Measurements from ENCODE around the gene BCL2L2. TPM values are rescaled to one million over a fixed set of nuclear protein-coding genes. Genes with fewer than 3 reads are reported as not detected.

BCL2L2 gene
- total and polyA plus RNA-seq, 10 of the 15 experiments (the other 5 are each of a cell fraction or from before 2014, with no cell fraction given) = 1.4 to 14.7 (median 7.1) TPM

- ChIA-PET POLR2A (no interaction called here), CTCF (interaction anchor here (1.3 kb wide), 1 partner anchor 139 kb away, joined by 5 read pairs; no protein-coding TSS in a partner anchor), RAD21 (ENCODE audit: unreplicated experiment) (no interaction called here), SMC1A (ENCODE audit: uncharacterized antibody, unreplicated experiment) (no interaction called here)
- Histone ChIP-seq H3K36me3 (ENCODE audit: control insufficient read depth in 2 of 2, insufficient read depth in 2 of 2, low read length in 1 of 2) (no peaks in the 10 kb centered on the region), H3K9ac (ENCODE audit: control insufficient read depth, insufficient read depth, low read length) (no peak overlapping the region), H2AFZ (ENCODE audit: control insufficient read depth, low read depth, low read length) (no peak overlapping the region), H3K27ac (ENCODE audit: control insufficient read depth, insufficient read depth) (no peak overlapping the region), H3K4me1 (ENCODE audit: control insufficient read depth, insufficient read depth, low read length) (no peaks in the 10 kb centered on the region), H3K27me3 (replicated peaks in 1 of 2; ENCODE audit: control insufficient read depth in 2 of 2, insufficient read depth in 2 of 2, low read length in 1 of 2) (no peaks in the 10 kb centered on the region), H3K9me3 (replicated peaks; ENCODE audit: control insufficient read depth, insufficient read depth, low read length) (no peaks in the 10 kb centered on the region; the same call in 2 of the 3 replicates), H3K4me2 (ENCODE audit: control insufficient read depth, insufficient read depth) (no peak overlapping the region), H4K20me1 (ENCODE audit: control insufficient read depth, insufficient read depth) (no peaks in the 10 kb centered on the region), H3K4me3 (no peak overlapping the region), H3K79me2 (ENCODE audit: control insufficient read depth, insufficient read depth, low read length) (no peaks in the 10 kb centered on the region)
- no TSS peak for BruUV-seq (replicated peaks)
- DNase-seq (ENCODE audit: low read depth, low spot score) = no peak
- intact Hi-C loops (cut with micrococcal nuclease; ENCODE audit: unreplicated experiment) (no loop called here), in situ Hi-C loops (cut with MboI) (no loop called here)
- ATAC-seq = no peak
- TF ChIP-seq BCLAF1 (IDR thresholded peaks at IDR 0.05) (no peak), KLF5 (IDR thresholded peaks at IDR 0.05; ENCODE audit: partially characterized antibody) (no peak), ESRRA (IDR thresholded peaks at IDR 0.05; ENCODE audit: low read length) (no peak), ATF7 (IDR thresholded peaks at IDR 0.05; ENCODE audit: low read depth) (no peak), NR2C1 (IDR thresholded peaks at IDR 0.05) (no peak), IRF3 (IDR thresholded peaks at IDR 0.05) (no peak), RUNX3 (IDR thresholded peaks at IDR 0.05; ENCODE audit: low read length) (no peak), ZNF592 (IDR thresholded peaks at IDR 0.05) (no peak)
- WGBS (ENCODE audit: insufficient coverage, insufficient replicate concordance, low lambda C conversion rate, missing lambda C conversion rate) = 0% methylated on average over 1 of the region's 1 CpG
- FAIRE-seq = no peak
Observed at GRCh38 chr14:23339506-23340268, 33.1 kb downstream of the BCL2L2 start.

All from GM12878 (cell line).